MCF 10A (cell line): Measurements from ENCODE around the gene HEMK1. TPM values are rescaled to one million over a fixed set of nuclear protein-coding genes. Genes with fewer than 3 reads are reported as not detected.

ENCODE experiments used
- BruUV-seq: library from RNA; stranded (reverse); fragments of 400-500 nt; replicated peaks from 2 replicates; lab custom pipeline; 2021; lab: Mats Ljungman, UMichigan
- CTCF ChIA-PET: fragments of 300-600 bp; sonication (Branson Sonifier 250); formaldehyde crosslinking; extraction: SDS; loops from one replicate; lab custom pipeline; 2021; ENCODE audit warnings: antibody characterized with exemption, inconsistent platforms; lab: Yijun Ruan, JAX
- POLR2A ChIA-PET: fragments of 300-600, 350-650 bp; sonication (Branson Sonifier 250); formaldehyde crosslinking; extraction: SDS; loops from one replicate; lab custom pipeline; 2020; ENCODE audit warnings: antibody characterized with exemption, inconsistent platforms; lab: Yijun Ruan, JAX
- DNase-seq: peaks from one replicate; pipeline ENCODE4 v3.0.0-alpha.2; 2018; ENCODE audit not compliant: unreplicated experiment
- H3K27ac Mint-ChIP-seq: one replicate; pipeline ENCODE4 v1.8.0; 2022; ENCODE audit warnings: mild to moderate bottlenecking, low read depth, mixed read lengths; ENCODE audit not compliant: unreplicated experiment
- H3K27me3 Mint-ChIP-seq: one replicate; pipeline ENCODE4 v1.8.0; 2022; ENCODE audit warnings: mixed read lengths; ENCODE audit not compliant: insufficient read depth, unreplicated experiment
- H3K36me3 Mint-ChIP-seq: one replicate; pipeline ENCODE4 v1.8.0; 2022; ENCODE audit warnings: mild to moderate bottlenecking, moderate library complexity, mixed read lengths; ENCODE audit not compliant: insufficient read depth, unreplicated experiment
- H3K4me1 Mint-ChIP-seq: one replicate; pipeline ENCODE4 v1.8.0; 2022; ENCODE audit warnings: mixed read lengths; ENCODE audit not compliant: insufficient read depth, unreplicated experiment
- H3K4me3 Mint-ChIP-seq: one replicate; pipeline ENCODE4 v1.8.0; 2022; ENCODE audit warnings: mild to moderate bottlenecking, moderate library complexity, mixed read lengths; ENCODE audit not compliant: unreplicated experiment
- H3K9me3 Mint-ChIP-seq: one replicate; pipeline ENCODE4 v1.8.0; 2022; ENCODE audit warnings: mixed read lengths; ENCODE audit not compliant: unreplicated experiment
- intact Hi-C: fragments of 100-400 bp; cut with micrococcal nuclease; formaldehyde crosslinking; loops from 2 replicates; pipeline ENCODE4 v1.14.1; 2022
- total RNA-seq: library from RNA; stranded (reverse); gene quantifications from 2 replicates; pipeline ENCODE4 v1.2.3, GENCODE V29; 2022
- TF ChIP-seq, protein P1 (sequence below): fragments of 200-600 bp; IDR thresholded peaks from one replicate; pipeline ENCODE4 v1.8.0; 2022; ENCODE audit warnings: antibody characterized with exemption, mild to moderate bottlenecking; ENCODE audit not compliant: unreplicated experiment

HEMK1 gene
- total RNA-seq, 1 experiment from 2014 or later = 19.9 TPM

- H3K4me3 Mint-ChIP-seq = no peak overlapping the region
- peaks cover 32% of the 10 kb centered on the region for H3K36me3 Mint-ChIP-seq
- TF ChIP-seq, protein P1, sequence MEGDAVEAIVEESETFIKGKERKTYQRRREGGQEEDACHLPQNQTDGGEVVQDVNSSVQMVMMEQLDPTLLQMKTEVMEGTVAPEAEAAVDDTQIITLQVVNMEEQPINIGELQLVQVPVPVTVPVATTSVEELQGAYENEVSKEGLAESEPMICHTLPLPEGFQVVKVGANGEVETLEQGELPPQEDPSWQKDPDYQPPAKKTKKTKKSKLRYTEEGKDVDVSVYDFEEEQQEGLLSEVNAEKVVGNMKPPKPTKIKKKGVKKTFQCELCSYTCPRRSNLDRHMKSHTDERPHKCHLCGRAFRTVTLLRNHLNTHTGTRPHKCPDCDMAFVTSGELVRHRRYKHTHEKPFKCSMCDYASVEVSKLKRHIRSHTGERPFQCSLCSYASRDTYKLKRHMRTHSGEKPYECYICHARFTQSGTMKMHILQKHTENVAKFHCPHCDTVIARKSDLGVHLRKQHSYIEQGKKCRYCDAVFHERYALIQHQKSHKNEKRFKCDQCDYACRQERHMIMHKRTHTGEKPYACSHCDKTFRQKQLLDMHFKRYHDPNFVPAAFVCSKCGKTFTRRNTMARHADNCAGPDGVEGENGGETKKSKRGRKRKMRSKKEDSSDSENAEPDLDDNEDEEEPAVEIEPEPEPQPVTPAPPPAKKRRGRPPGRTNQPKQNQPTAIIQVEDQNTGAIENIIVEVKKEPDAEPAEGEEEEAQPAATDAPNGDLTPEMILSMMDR = no peak
- BruUV-seq = no TSS peak
- DNase-seq = no peak
- no peaks in the 10 kb centered on the region for H3K27me3 Mint-ChIP-seq
- ChIA-PET POLR2A (interaction anchor here (1.3 kb wide), 1 partner anchor 9 kb away, joined by 3 read pairs; no protein-coding TSS in a partner anchor), CTCF (no interaction called here)
- intact Hi-C loops = no loop called here
- no peaks in the 10 kb centered on the region for H3K4me1 Mint-ChIP-seq
- H3K27ac Mint-ChIP-seq = no peak overlapping the region
- H3K9me3 Mint-ChIP-seq = no peaks in the 10 kb centered on the region
Observed at GRCh38 chr3:50645378-50645777, 76.1 kb downstream of the HEMK1 start.

Other genes starting within 250 kb of the HEMK1 start
- 11.6 and 12.6 TPM in 2 replicates for gene HYAL2, start 246.8 kb upstream of the HEMK1 start, total RNA-seq
- gene TUSC2, start 241.3 kb upstream of the HEMK1 start, total RNA-seq = 14.5 and 20.4 TPM in 2 replicates
- gene RASSF1, start 228.7 kb upstream of the HEMK1 start, total RNA-seq = 24.3 and 32.0 TPM in 2 replicates
- 0.68 and 1.0 TPM in 2 replicates for gene ZMYND10, start 223.8 kb upstream of the HEMK1 start, total RNA-seq
- gene NPRL2, start 218.7 kb upstream of the HEMK1 start, total RNA-seq = 21.1 and 22.1 TPM in 2 replicates
- 24.0 and 24.1 TPM in 2 replicates for gene CYB561D2, start 218.7 kb upstream of the HEMK1 start, total RNA-seq
- 31.9 and 40.3 TPM in 2 replicates for gene TMEM115, start 210.0 kb upstream of the HEMK1 start, total RNA-seq
- not detected in 2 replicates for gene CACNA2D2, start 65.9 kb upstream of the HEMK1 start, total RNA-seq
- gene C3orf18, start 1.8 kb upstream of the HEMK1 start, total RNA-seq = 1.3 and 1.9 TPM in 2 replicates
- gene CISH, start 42.3 kb downstream of the HEMK1 start, total RNA-seq = 0.26 and 0.59 TPM in 2 replicates
- 53.9 and 54.4 TPM in 2 replicates for gene MAPKAPK3, start 47.6 kb downstream of the HEMK1 start, total RNA-seq
- gene DOCK3, start 105.4 kb downstream of the HEMK1 start, total RNA-seq = 0.14 and 0.34 TPM in 2 replicates